Fibroblast of peridontal ligament (primary cell): ENCODE data around the gene DDX52.
A peak's percentile ranks its signal among the peaks of the same experiment; 100 is the strongest.
"Not testable (repeated sequence)": the region's sequence is repeated elsewhere in the genome, so short reads cannot be mapped to it uniquely, and the experiment has no call there.

Experiments
- DNase-seq: peaks from one replicate; pipeline ENCODE4 v3.0.0-alpha.2; 2010; ENCODE audit errors: extremely low read depth

DDX52 gene, protein sequence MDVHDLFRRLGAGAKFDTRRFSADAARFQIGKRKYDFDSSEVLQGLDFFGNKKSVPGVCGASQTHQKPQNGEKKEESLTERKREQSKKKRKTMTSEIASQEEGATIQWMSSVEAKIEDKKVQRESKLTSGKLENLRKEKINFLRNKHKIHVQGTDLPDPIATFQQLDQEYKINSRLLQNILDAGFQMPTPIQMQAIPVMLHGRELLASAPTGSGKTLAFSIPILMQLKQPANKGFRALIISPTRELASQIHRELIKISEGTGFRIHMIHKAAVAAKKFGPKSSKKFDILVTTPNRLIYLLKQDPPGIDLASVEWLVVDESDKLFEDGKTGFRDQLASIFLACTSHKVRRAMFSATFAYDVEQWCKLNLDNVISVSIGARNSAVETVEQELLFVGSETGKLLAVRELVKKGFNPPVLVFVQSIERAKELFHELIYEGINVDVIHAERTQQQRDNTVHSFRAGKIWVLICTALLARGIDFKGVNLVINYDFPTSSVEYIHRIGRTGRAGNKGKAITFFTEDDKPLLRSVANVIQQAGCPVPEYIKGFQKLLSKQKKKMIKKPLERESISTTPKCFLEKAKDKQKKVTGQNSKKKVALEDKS

GRCh38 chr17:37643118-37643766 is at the start of gene DDX52:
Gene DDX52 (minus strand): TSS chr17:37643446. CDS start chr17:37643420, 26 bp downstream.
- DNase-seq = peak; percentile 84

DNA sequence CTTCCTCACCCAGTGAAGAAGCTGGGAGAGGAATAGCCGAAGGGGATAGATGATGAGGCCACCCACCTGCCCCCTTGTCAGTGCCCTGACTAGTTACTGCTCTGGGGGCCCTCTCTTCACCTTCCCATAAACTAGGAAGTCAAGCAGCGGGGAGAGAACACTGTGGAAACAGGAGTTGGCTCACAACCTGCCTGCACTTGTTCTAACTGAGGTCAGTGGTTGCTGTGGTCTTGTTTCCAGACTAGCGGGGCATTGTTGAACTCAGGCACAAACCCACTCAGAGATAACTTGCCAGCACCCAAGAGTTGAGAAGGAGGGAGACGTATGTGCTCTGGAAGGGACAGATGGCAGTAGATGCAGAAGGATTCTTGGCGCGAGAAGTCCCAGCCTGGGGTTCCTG is 48.6 kb upstream of the DDX52 start:
- DNase-seq = no peak

DNA sequence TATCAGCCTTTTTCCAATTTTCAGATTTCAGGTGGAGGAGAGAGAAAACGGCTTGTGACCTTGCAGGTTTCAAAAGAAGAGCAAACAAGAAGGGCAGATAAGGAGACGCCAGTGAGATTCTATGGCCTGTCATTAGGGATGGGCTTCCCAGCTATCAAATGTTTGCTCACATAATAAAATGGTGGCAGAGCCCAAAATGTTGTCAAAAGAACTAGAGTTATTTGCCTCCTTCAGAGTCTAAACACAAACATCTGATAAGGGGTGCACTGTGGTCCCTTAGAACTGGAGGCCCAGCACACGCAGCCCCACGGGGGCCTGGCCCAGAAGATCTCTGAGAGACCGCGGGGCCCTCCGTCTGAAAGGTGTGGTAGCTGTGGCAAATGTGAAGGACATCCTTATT is 46.1 kb upstream of the DDX52 start:
- DNase-seq = no peak

GRCh38 chr17:37683454-37683984 is 40.3 kb upstream of the DDX52 start:
- DNase-seq = no peak

GRCh38 chr17:37682007-37682406 is 38.8 kb upstream of the DDX52 start:
- DNase-seq = no peak

DNA sequence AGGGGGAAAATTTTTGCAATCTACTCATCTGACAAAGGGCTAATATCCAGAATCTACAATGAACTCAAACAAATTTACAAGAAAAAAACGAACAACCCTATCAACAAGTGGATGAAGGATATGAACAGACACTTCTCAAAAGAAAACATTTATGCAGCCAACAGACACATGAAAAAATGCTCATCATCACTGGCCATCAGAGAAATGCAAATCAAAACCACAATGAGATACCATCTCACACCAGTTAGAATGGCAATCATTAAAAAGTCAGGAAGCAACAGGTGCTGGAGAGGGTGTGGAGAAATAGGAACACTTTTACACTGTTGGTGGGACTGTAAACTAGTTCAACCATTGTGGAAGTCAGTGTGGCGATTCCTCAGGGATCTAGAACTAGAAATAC is 36.7 kb upstream of the DDX52 start:
- DNase-seq = not testable (repeated sequence)

GRCh38 chr17:37678036-37678435 is 34.8 kb upstream of the DDX52 start:
- DNase-seq = no peak

DNA sequence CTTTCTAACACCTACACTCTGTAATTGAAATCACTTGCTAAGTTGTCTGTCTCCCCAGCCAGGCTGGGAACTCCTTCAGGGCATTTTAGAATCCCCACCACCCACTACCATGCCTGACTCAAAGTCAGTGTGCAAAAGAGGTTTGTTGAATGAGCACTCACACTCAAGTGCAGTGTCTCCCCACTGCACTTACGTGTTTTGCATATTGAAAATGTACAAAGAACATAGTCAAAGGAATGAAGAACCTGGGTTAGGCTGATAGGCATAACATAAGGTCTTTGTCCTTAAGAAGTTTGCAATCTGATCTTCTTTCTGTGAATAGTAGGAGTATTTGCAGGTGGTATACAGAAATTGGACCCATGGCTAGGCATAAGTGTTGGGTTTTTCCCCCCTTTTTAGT is 33.8 kb upstream of the DDX52 start:
- no peak for DNase-seq

DNA sequence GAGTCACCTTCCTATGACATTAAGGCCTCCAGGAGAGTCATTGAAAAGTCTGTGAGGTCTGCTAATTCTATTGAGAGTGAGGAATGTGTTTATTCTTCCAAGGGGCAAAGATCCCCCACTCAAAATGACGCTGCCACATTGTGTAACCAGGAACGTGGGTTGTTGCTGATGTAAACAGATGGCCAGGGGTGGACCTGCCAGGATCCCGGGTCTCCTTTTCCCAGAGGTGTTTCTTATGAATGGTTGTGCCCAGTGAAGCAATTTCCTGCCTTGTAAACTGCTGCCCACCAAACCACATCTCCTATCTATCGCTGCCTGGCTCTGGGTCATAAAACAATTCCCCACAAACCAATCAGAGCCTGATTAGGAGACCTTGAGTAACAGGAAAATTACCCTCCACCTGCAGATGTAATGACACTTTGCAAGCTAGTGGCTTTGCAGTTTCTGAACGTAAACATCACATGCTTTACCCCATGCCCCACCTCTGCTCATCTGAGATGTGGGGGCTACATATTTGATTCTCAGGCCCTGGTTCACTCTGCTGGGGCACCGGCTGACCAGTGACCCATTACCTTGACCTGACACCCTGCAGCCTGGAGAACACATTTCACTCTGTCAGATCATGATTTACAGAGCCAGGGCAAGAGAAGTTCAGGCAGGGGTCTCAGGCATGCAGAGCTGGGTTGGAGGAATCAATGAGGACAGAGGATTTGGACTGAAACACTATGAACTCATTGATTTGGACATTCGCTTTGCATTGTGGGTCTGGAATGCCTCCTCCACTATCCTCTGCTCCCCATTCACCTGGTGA is 33.1 kb upstream of the DDX52 start:
- no peak for DNase-seq

- DNase-seq = no peak
These were observed 31.3 kb upstream of the DDX52 start for GRCh38 chr17:37674511-37674910.

DNA sequence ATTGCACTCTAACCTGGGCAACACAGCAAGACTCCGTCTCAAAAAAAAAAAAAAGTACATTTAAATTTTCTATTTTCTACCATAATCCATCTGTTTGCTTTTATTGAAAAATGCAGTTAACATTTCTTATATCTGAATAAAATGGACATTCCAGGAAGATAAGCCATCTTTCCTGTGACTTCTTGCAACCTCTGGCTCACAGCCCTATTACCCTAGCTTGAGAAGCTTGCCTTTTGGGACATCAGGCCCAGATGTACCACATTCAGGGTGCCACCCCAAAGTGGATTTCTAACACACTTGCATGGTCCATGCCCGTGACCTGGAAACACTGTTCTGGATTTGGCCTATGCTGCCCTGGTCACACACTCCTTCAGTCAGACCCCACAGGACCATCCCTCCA is 30.1 kb upstream of the DDX52 start:
- DNase-seq = no peak

- no peak for DNase-seq
These were observed 29.4 kb upstream of the DDX52 start for GRCh38 chr17:37672548-37673078.

- peak; percentile 67 for DNase-seq
These were observed 28.7 kb upstream of the DDX52 start for GRCh38 chr17:37671824-37672547.

DNA sequence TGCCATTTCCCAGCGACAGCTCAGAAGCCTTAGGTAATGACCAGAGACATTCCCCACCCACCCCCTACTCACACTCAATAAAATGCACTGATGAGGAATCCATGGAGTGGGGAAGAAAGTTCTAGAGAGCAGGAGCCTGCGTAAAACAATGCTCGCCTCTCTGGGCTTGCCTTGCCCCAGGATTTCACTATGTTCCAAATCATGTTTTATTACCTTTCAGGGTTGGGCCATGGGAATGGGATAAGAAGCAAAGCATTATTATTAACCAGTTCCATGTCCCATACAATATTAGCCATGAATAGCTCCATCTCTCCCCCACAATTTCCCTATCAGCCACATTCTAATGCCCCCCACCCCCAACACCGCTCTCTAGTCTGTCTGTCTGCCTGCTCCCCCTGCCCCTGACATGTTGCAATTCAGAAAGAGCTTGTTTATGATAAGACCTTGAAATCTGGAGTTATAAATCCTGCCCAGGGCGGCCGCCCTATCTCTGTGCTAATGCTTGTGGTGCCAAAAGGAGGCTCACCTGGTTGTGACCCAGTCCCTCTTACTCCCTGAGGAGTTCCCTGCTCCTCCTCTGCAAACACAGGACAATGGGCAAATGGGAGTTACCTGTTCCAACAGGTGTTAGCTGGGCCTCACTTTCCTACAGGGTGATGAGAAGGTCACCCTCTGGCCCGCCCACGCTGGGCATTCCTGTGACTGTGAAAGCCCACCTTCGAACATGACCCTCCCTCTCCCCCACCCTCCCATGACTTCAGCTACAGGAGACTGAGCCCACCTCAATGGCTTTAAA is 28.0 kb upstream of the DDX52 start:
- no peak for DNase-seq

GRCh38 chr17:37667039-37667438 is 23.8 kb upstream of the DDX52 start:
- no peak for DNase-seq

DNA sequence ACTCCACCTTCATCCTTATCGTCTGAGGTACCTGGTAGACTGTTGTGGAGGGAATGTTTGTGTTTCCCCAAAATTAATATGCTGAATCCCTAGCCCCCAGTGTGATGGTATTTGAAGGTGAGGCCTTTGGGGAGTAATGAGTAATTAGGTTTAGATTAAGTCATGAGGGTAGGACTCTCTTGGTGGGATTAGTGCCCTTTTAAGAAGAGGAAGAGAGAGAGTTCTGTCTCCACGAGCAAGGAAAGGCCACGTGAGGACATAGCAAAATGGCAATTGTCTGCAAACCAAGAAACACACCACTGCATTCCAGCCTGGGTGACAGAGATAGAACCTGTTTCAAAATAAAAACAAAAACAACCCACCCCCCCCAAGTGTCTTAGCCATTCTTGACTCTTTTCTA is 21.0 kb upstream of the DDX52 start:
- no peak for DNase-seq

DNA sequence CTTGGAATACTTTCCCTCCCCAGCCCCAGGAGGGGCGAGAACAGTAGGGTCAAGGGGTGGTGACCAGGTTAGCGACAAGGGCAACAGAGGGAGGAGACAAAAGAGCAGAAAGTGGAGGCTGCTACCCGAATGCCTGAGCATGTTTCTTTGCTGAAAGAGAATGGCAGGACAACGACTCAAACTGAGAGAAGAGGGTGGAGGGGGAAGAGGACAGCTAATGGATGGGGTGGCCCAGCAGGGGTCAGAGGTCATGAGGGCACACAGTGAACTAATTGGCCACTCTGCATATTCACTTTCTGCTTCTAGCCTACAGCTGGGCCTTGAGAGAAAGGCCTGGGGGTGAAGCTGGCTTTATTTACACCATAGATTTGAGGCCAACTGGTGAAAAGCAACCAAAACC is 19.1 kb upstream of the DDX52 start:
- DNase-seq = no peak

GRCh38 chr17:37661400-37662014 is 18.3 kb upstream of the DDX52 start:
- no peak for DNase-seq

DNA sequence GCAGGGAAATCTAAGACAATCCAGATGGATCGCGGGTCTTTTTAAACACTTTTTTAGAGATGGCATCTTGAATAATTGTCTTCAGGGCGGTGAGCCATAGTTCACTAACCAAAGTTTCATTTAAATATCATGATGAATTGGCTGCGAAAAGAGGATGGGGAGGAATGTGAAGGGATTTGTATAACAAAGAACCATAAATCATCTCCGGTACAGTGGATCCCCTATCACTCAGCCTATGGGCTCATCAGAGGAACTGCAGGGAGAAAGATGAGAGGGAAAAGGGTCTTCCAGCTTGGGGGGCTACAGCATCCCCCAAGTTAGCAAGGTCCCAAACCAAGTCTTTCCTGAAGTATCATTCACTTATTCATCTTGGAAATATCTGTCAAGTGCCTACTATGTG is 16.7 kb upstream of the DDX52 start:
- DNase-seq = no peak

DNA sequence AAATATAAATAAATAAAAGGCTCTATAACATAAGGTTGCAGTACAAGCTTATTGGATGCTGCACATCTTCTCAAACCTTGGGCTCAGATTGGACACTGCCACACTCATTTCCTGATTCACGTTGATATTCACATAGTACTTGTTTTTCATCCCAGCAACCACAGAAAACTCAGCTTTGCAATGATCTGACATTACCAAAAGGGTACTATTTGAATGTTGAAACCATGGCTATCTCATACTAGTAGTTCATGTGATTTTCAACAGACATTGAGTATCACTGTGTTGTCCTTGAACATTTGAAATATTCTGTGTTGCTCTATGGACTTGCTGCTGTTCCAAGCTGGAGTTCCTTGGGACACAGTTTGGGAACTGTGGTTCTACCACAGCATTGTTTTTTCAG is 14.0 kb upstream of the DDX52 start:
- no peak for DNase-seq
